ENCODE data around the gene PRDM12.

Gene PRDM12

DNA sequence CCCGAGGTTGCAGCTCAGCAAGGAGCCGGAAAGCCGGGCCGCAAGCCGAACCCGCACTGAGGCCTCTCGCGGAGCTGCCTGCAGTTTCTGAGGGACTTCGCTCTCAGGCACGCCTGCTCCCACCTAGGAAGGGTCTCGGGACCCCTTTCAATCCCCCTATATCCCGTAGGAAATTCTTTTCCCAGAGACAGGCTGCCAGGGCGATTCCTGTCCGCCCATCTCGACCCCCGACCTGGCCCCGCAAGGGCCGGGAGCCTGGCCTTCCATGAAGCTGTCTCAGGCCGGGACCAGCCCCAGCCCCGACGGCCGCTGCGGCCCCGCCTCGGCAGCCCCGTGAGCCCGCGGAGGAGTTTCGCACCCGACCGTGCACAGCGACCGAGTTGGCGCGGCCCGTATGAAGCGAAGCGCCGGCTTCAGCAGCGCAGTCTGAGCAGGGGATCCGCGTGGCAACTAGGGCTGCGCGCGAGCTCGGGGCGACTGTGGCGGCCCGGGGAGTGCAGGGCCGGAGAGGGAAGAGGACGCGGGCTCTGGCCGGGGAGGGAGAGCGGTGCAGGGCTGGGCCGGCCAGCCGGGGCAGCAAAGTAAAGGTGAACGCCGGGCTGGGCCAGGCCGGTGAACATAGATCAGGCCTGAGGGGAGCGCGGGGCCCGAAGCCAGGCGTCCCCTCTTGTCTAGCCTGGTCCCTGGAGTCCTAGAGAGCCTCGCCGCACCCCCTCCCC is 977 bp upstream of the PRDM12 start:
- no peak for DNase-seq (ENCODE audit: low spot score)
- POLR2A ChIA-PET (ENCODE audit: low non-redundant PET) = no interaction called here
- CTCF ChIA-PET = interaction anchor here (0.6 to 2.0 kb wide), 4 partner anchors 19 to 359 kb away, joined by 3 to 13 read pairs (median 6); no protein-coding TSS in a partner anchor
- TF ChIP-seq CTCF (conservative IDR thresholded peaks at IDR 0.05; ENCODE audit: low read depth) = no peak
- H3K27ac ChIP-seq = no peak overlapping the region

DNA sequence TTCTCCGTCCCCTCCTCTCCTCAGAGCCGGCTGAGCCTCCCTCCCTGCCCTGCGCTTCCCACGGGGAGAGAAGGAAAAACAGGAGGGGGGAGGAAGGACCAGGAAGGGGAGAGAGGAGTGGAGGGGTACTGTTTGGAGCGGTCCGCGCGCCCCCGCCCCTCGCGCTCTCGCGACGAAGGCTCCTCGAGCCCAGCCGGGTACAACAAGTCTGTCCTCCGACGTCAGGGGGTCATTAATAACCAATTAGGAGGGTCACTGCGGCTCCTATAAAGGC is 480 bp upstream of the PRDM12 start:
- no peak overlapping the region for H3K27ac ChIP-seq
- ChIA-PET POLR2A (ENCODE audit: low non-redundant PET) (no interaction called here), CTCF (interaction anchor here (0.6 to 1.0 kb wide), 2 partner anchors 20 to 360 kb away, joined by 4 to 8 read pairs; no protein-coding TSS in a partner anchor)
- TF ChIP-seq CTCF (conservative IDR thresholded peaks at IDR 0.05; ENCODE audit: low read depth) = no peak
- no peak for DNase-seq (ENCODE audit: low spot score)

DNA sequence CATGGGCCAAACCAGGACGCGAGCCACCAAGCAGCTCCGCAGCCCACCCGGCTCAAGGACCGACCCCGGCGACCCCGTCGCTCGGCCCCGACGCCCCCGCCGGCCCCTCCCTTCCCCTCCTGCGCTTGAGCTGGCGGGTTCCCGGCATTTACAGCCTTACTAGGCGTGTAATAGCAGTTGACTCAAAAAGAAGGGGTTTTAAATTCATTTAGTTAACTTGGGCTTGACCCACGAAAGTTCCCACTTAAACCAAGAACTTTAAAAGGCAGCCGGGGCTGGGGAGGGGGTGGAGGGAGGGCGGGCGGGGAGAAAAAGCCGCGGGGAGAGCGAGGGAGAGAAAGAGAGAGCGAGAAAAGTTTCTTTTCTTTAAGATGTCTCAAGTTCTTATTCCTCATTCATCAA is 636 bp downstream of the PRDM12 start:
- POLR2A ChIA-PET (ENCODE audit: low non-redundant PET) = interaction anchor here (0.6 kb wide), 1 partner anchor 51 kb away, joined by 6 read pairs; no protein-coding TSS in a partner anchor
- no peak overlapping the region for H3K27ac ChIP-seq
- no peak for DNase-seq (ENCODE audit: low spot score)
- TF ChIP-seq CTCF (conservative IDR thresholded peaks at IDR 0.05; ENCODE audit: low read depth) = no peak
- CTCF ChIA-PET = interaction anchor here (1.3 to 1.5 kb wide), 2 partner anchors 17 to 19 kb away, joined by 5 to 8 read pairs; no protein-coding TSS in a partner anchor

DNA sequence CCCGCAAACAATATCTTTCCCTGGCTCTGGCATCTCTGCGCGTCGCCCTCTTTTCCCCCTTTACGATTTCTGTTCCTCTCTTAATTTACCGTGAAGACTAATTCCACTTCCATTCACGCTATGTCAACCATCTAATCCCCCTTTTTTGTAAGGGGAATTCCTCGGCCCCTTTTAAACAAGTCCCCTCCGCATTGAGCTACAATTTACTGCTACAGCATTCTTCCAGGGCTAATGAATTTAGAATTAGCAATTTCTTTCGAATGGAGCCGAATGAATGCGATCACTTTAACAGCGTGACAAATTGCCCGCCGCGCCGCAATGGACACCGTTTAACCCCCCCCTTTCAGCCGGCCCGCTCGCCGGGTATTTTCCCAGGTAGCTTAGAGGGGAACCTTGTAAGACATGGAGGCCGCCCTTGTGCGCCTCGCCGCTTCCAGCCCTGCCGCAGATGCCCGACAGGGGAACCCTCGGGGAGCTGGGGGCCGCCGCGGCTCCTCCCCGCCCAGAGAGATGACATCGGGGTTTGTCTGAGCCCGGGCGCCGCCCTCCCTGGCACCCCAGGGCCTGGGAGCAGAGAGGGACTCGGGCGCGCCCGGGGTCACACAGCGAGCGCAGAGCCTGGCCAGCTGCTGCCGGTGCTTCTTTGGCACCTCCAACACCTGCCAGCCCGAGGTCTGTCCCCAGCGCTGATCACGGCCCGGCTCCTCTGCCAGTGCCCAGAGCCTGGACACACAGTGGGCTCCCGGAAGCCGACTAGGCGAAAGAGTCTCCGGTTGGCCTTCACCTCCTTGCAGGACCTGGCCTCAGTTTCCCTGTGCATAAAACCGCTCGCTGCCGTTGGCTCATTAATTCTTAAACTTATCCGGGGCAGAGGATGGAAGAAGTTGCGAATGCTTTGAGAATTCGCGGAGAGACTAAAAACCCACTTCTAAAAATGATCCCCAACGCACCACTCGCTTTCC is 1.3 kb downstream of the PRDM12 start:
- CTCF ChIA-PET = interaction anchor here (0.6 to 1.5 kb wide), 7 partner anchors 9 to 241 kb away, joined by 3 to 8 read pairs (median 5); no protein-coding TSS in a partner anchor
- no peak overlapping the region for H3K27ac ChIP-seq
- DNase-seq (ENCODE audit: low spot score) = no peak

DNA sequence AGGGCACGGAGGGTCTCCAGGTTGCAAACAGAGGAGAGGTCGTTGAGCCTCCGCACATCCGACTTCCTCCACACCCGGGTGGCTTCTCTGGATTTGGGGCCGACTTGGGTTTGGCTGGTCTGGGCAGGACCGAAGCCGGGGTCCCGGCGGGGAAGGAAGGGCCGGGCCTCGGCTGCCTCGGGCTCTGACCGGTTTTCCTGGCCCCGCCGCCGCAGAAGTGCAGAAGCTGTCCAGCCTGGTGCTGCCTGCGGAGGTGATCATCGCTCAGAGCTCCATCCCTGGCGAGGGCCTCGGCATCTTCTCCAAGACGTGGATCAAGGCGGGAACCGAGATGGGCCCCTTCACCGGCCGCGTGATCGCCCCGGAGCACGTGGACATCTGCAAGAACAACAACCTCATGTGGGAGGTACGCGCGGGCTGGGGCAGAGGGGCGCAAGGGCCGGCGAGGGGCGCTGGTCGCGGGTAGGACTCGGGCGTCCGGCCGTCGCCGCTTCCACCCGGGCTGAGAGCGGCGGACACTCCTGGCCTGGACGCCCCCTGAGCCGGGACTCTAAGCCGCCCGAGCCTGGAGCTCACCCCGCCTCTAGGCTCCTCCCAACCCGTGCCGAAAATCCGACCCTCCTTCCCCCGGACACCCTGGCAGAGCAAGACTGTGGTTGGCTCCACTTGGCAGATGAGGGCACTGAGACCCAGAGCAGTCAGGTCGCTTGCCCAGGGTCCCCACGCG is 2.2 kb downstream of the PRDM12 start:
- no peak overlapping the region for H3K27ac ChIP-seq
- ChIA-PET CTCF (interaction anchor here (0.7 to 1.3 kb wide), 4 partner anchors 10 to 240 kb away, joined by 3 to 6 read pairs (median 5); no protein-coding TSS in a partner anchor), POLR2A (ENCODE audit: low non-redundant PET) (no interaction called here)
- TF ChIP-seq CTCF (conservative IDR thresholded peaks at IDR 0.05; ENCODE audit: low read depth) = no peak
- DNase-seq (ENCODE audit: low spot score) = no peak

More for the DNA sequence above, 1.3 kb downstream of the PRDM12 start:
- POLR2A ChIA-PET (ENCODE audit: low non-redundant PET) = interaction anchor here (0.6 kb wide), 1 partner anchor 51 kb away, joined by 6 read pairs; no protein-coding TSS in a partner anchor
- no peak for TF ChIP-seq CTCF (conservative IDR thresholded peaks at IDR 0.05; ENCODE audit: low read depth)

- no peak for TF ChIP-seq CTCF (conservative IDR thresholded peaks at IDR 0.05; ENCODE audit: low read depth)
- H3K27ac ChIP-seq = no peak overlapping the region
- POLR2A ChIA-PET (ENCODE audit: low non-redundant PET) = no interaction called here
- DNase-seq (ENCODE audit: low spot score) = no peak
- CTCF ChIA-PET = no interaction called here
Observed at GRCh38 chr9:130667120-130667435, 2.7 kb downstream of the PRDM12 start.
